Measurements from ENCODE around the gene GLYATL3. TPM values are rescaled to one million over a fixed set of nuclear protein-coding genes. Genes with fewer than 3 reads are reported as not detected.

Gene GLYATL3
- total and polyA plus RNA-seq, 2 of the 4 experiments (the other 2 are of a cell fraction), result not detected

GRCh38 chr6:49551078-49551865, 51.5 kb downstream of the GLYATL3 start:
- Histone ChIP-seq H3K27me3 (ENCODE audit: control insufficient read depth, insufficient read depth, low read length) (peaks cover 25% of the 10 kb centered on the region), H2BK120ac (ENCODE audit: low read depth, low read length) (no peak overlapping the region), H3K56ac (ENCODE audit: extremely low read depth, insufficient read depth, low read length) (no peak overlapping the region), H4K20me1 (ENCODE audit: insufficient read depth, low read length) (no peaks in the 10 kb centered on the region), H3K36me3 (ENCODE audit: control insufficient read depth, insufficient read depth, low read length) (no peaks in the 10 kb centered on the region), H3K14ac (replicated peaks; ENCODE audit: low read depth, low read length) (no peak overlapping the region), H3K23ac (ENCODE audit: low read depth, low read length) (no peak overlapping the region), H2AFZ (replicated peaks; ENCODE audit: low read length, poor library complexity) (peak overlapping the region; percentile 76), H4K5ac (ENCODE audit: low read depth, low read length) (no peak overlapping the region), H3K27ac (ENCODE audit: insufficient read depth, low read length) (no peak overlapping the region), H3K4me2 (ENCODE audit: low read depth, low read length) (peak overlapping the region; percentile 45; the same call in 1 of the 2 replicates), H3K4me3 (ENCODE audit: insufficient read depth, low read depth, low read length) (no peak overlapping the region), H4K8ac (ENCODE audit: low read depth in 2 of 2, low read length in 2 of 2) (no peak overlapping the region), H2BK20ac (ENCODE audit: low read depth, low read length) (no peak overlapping the region), H3K4me1 (ENCODE audit: control insufficient read depth, insufficient read depth, low read length) (no peaks in the 10 kb centered on the region), H2AK9ac (replicated peaks; ENCODE audit: low read depth, low read length, poor library complexity) (no peak overlapping the region), H3K9me3 (ENCODE audit: control insufficient read depth, insufficient read depth, low read length) (no peaks in the 10 kb centered on the region), H2BK5ac (ENCODE audit: low read depth, low read length, poor library complexity, severe bottlenecking) (no peak overlapping the region), H3K9me1 (ENCODE audit: insufficient read depth, low read length) (no peaks in the 10 kb centered on the region), H3K9ac (ENCODE audit: low read depth, low read length) (no peak overlapping the region), H3K4ac (ENCODE audit: low read depth, low read length) (no peak overlapping the region), H4K91ac (ENCODE audit: insufficient read depth, low read depth, low read length) (no peak overlapping the region), H2BK15ac (ENCODE audit: low read depth, low read length) (no peak overlapping the region), H3K18ac (ENCODE audit: low read depth, low read length) (no peak overlapping the region), H3K79me1 (ENCODE audit: low read depth in 1 of 2, low read length in 2 of 2) (no peaks in the 10 kb centered on the region), H2AK5ac (ENCODE audit: low read depth, low read length) (no peak overlapping the region)
- TF ChIP-seq MAFK (IDR thresholded peaks at IDR 0.05; ENCODE audit: low read depth, low read length) (no peak), RFX5 (IDR thresholded peaks at IDR 0.05; ENCODE audit: low read depth, low read length) (no peak), MXI1 (IDR thresholded peaks at IDR 0.05; ENCODE audit: borderline replicate concordance, low read depth, low read length) (no peak), NFE2L2 (IDR thresholded peaks at IDR 0.05; ENCODE audit: low read depth, low read length) (no peak), FOS (IDR thresholded peaks at IDR 0.05; ENCODE audit: low read depth, low read length) (no peak), CHD1 (IDR thresholded peaks at IDR 0.05; ENCODE audit: low read depth, low read length) (no peak), MAZ (IDR thresholded peaks at IDR 0.05; ENCODE audit: borderline replicate concordance, low read depth, low read length) (no peak), BHLHE40 (IDR thresholded peaks at IDR 0.05; ENCODE audit: low read depth, low read length) (no peak), CEBPB (IDR thresholded peaks at IDR 0.05; ENCODE audit: low read depth, low read length) (no peak), SMC3 (IDR thresholded peaks at IDR 0.05; ENCODE audit: low read depth, low read length) (no peak)
- no peak for DNase-seq
- ChIA-PET CTCF (interaction anchor here (1.0 kb wide), 1 partner anchor 19 kb away, joined by 3 read pairs; no protein-coding TSS in a partner anchor), POLR2A (ENCODE audit: unreplicated experiment) (interaction anchor here (0.6 kb wide), 1 partner anchor 60 kb away, joined by 3 read pairs; no protein-coding TSS in a partner anchor)
- WGBS, 2 experiments (ENCODE audit: extremely low coverage in 2 of 2, insufficient read length in 1 of 2), result 4% methylated on average over 12 of the region's 38 CpGs; no CpG with 5 or more reads in 1 of the 2 experiments
- dilution Hi-C loops (cut with HindIII; ENCODE audit: low sequenced_read_pairs, unreplicated experiment) (no loop called here), in situ Hi-C loops (cut with MboI; ENCODE audit: low sequenced_read_pairs) (no loop called here), intact Hi-C loops (cut with micrococcal nuclease) (no loop called here)
- ATAC-seq (ENCODE audit: low read depth), result no peak
- no TSS peak for BruUV-seq (replicated peaks)

Data from IMR-90 (cell line).